RWPE1 (cell line): ENCODE results near the gene UNC79.
"Not testable (repeated sequence)": the region's sequence is repeated elsewhere in the genome, so short reads cannot be mapped to it uniquely, and the experiment has no call there.

Experiments used
- CTCF ChIA-PET: fragments of 350-600 bp; sonication (Branson Sonifier 250); formaldehyde crosslinking; extraction: SDS; loops from one replicate; lab custom pipeline; 2021; lab: Yijun Ruan, JAX
- POLR2A ChIA-PET: fragments of 400-600 bp; formaldehyde crosslinking; extraction: SDS; loops from one replicate; lab custom pipeline; 2020; ENCODE audit warnings: antibody characterized with exemption; ENCODE audit not compliant: low non-redundant PET; lab: Yijun Ruan, JAX
- DNase-seq: peaks from one replicate; pipeline ENCODE4 v3.0.0; 2012; ENCODE audit warnings: low spot score
- H3K27ac ChIP-seq: fragments of 450-650 bp; 2 replicates; pipeline ENCODE4 v1.5.1; 2017
- TF ChIP-seq, protein P1 (sequence below): fragments of 450-650 bp; conservative IDR thresholded peaks from 2 replicates; pipeline ENCODE4 v1.5.1; 2017; ENCODE audit warnings: low read depth, mild to moderate bottlenecking

The UNC79 gene

DNA sequence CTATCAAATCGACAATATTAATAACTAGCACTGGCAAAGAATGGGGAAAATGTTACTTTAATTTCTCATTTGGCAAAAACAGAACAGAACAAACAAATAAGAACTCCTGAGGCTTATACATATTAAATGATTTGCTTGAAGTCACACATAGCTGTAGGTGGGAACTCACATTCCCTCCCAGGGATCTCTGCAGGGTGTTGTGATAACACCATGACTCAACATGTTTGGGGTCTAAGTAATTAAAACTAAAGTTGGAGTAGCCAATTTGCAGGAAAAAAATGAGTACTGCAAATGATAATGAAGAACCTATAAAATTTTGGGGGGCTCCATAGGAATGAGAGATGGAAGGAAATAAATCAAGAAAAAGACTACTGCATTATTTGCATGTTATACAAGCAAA lies 27.5 kb downstream of the UNC79 start:
- TF ChIP-seq, protein P1, sequence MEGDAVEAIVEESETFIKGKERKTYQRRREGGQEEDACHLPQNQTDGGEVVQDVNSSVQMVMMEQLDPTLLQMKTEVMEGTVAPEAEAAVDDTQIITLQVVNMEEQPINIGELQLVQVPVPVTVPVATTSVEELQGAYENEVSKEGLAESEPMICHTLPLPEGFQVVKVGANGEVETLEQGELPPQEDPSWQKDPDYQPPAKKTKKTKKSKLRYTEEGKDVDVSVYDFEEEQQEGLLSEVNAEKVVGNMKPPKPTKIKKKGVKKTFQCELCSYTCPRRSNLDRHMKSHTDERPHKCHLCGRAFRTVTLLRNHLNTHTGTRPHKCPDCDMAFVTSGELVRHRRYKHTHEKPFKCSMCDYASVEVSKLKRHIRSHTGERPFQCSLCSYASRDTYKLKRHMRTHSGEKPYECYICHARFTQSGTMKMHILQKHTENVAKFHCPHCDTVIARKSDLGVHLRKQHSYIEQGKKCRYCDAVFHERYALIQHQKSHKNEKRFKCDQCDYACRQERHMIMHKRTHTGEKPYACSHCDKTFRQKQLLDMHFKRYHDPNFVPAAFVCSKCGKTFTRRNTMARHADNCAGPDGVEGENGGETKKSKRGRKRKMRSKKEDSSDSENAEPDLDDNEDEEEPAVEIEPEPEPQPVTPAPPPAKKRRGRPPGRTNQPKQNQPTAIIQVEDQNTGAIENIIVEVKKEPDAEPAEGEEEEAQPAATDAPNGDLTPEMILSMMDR: no peak
- ChIA-PET POLR2A (no interaction called here), CTCF (no interaction called here)
- no peak for DNase-seq
- no peak overlapping the region for H3K27ac ChIP-seq

DNA sequence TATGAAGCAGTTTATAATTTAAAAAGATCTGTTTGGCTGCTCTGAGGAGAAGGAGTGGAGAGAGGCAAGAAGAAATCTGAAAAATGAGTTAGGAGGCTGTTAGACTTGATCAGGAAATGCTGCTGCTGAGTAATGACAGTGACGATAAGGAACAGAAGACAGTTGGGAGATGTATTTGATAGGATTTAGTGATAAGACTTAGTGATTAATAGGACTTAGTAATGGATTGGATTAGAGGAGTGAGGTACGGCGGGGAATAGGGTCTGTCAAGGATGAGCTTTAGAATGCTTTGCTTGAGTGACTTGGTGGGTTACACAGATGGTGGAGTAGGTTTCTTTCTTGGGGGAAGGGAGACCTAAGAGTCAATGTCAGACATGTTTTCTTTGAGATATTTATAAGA lies 31.7 kb downstream of the UNC79 start:
- TF ChIP-seq, protein P1: no peak
- ChIA-PET CTCF (interaction anchor here (0.6 to 0.7 kb wide), 2 partner anchors 60 to 346 kb away, joined by 3 to 10 read pairs; no protein-coding TSS in a partner anchor), POLR2A (no interaction called here)
- DNase-seq: no peak
- no peak overlapping the region for H3K27ac ChIP-seq

DNA sequence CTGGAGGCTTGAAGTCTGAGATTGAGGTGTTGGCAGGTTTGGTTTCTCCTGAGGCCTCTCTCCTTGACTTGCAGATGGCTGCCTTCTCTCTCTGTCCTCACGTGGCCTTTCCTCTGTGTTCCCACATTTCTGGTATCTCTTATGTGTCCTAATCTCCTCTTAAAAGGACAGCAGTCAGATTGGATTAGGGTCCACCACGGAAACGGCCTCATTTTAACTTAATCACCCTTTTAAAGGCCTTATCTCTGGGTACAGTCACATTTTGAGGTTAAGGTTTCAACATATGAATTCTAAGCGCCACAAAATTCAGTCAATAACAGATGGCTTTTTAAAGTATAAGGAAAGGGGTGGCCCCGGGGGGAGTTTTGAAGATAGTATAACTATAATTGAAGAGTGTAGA lies 33.5 kb downstream of the UNC79 start:
- POLR2A ChIA-PET: no interaction called here
- no peak for DNase-seq

DNA sequence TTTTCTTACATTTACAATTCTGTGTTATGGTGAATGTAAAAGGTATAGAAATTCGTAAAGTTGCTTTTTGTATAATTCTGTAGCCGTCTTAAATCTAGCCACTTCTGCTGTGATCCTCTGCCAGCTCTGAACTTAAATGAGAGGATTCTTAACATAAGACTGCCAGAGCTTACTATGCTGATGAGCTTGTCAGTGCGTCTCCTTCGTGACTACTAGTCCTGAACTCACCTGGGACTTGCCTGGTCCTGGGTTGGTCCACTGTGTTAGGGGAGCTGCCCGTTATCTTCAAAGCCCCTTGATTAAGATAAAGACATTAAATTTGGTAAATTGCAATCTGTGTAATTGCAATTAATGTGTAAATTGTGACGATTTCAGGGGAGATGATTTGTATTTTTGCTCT lies 44.7 kb downstream of the UNC79 start:
- TF ChIP-seq, protein P1: no peak
- DNase-seq: no peak
- ChIA-PET POLR2A (no interaction called here), CTCF (no interaction called here)
- no peak overlapping the region for H3K27ac ChIP-seq

More for the DNA sequence above, 33.5 kb downstream of the UNC79 start:
- TF ChIP-seq, protein P1: no peak
- CTCF ChIA-PET: no interaction called here
- no peak overlapping the region for H3K27ac ChIP-seq

DNA sequence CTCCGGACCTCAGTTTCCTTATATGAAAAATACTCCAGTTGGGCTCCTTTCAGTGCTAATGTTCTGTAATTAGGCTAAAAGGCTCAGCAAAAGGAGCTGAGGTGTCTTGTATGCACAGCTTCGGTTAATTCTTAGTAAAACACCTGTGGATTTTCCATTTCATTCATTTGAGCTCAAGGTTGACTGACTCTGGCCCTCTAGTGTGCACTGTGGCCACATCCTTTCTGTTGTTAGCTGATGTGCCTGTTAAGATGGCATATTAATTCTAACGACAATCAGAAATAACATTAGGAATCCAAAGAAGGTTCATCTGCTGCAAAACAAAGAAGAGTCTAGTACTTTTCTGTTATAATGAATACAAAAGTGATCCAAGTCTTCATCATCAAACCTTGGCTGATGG lies 45.6 kb downstream of the UNC79 start:
- H3K27ac ChIP-seq: no peak overlapping the region
- CTCF ChIA-PET: no interaction called here
- DNase-seq: no peak
- POLR2A ChIA-PET: no interaction called here
- TF ChIP-seq, protein P1: no peak

DNA sequence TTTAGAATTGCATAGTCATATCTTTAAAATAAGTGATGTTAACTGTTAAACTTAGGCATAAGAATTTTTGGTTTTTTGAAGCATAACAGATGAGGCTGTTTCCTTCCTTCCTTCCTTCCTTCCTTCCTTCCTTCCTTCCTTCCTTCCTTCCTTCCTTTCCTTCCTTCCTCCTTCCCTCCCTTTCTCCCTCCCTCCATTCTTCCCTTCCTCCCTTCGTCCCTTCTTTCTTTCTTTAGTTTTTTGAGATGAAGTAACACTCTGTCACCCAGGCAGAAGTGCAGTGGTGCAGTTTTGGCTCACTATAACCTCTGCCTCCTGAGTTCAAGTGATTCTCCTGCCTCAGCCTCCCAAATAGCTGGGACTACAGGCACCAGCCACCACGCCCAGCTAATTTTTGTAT lies 48.3 kb downstream of the UNC79 start:
- POLR2A ChIA-PET, H3K27ac ChIP-seq, DNase-seq: not testable (repeated sequence)
- CTCF ChIA-PET: interaction anchor here (0.6 kb wide), 1 partner anchor 122 kb away, joined by 3 read pairs; no protein-coding TSS in a partner anchor

DNA sequence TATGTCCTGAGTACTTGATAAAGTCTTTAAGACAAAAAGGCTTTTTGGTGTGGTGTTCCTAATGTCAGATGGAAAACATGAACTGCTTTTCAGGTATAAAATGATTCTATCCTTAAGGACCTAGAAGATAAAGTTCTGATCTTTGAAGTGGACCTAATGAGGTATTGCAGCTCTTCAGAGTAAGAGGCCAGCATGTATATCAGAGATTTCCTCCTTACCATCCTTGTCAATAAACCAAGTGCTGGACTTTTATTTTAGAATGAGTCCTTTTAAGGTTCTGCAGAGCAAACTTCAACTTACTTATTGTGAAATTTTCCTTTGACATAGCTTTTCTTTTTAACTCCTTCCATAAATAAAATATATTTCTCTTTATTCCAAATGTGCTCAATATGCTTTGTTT lies 50.1 kb downstream of the UNC79 start:
- POLR2A ChIA-PET: no interaction called here
- TF ChIP-seq, protein P1: no peak
- CTCF ChIA-PET: no interaction called here
- no peak overlapping the region for H3K27ac ChIP-seq
- DNase-seq: no peak
